Measurements from ENCODE around the gene KMT5C. TPM values are rescaled to one million over a fixed set of nuclear protein-coding genes. Genes with fewer than 3 reads are reported as not detected.

The KMT5C gene
- polyA plus RNA-seq, 3 donors: 0.89 to 26.9 (median 1.5) TPM

GRCh38 chr19:55305983-55306562, 33.6 kb upstream of the KMT5C start:
- no peaks in the 10 kb centered on the region for H3K36me3 Mint-ChIP-seq
- peaks cover 0 to 2% (median 2%) of the 10 kb centered on the region in 3 donors for H3K27me3 Mint-ChIP-seq (ENCODE audit: low read depth in 3 of 3)
- Histone ChIP-seq H3K4me3 (replicated peaks in 1 of 3; ENCODE audit: low read depth in 2 of 3, low read length in 3 of 3) (no peak overlapping the region), H3K79me2 (ENCODE audit: insufficient read depth, low read length) (no peaks in the 10 kb centered on the region), H2AFZ (ENCODE audit: insufficient read depth, low read depth, low read length, poor library complexity, severe bottlenecking) (no peak overlapping the region), H3K4me1 (ENCODE audit: control insufficient read depth in 1 of 2, insufficient read depth in 2 of 2, low read length in 2 of 2) (peaks cover 10 to 12% of the 10 kb centered on the region in 2 donors), H3K9ac (ENCODE audit: insufficient read depth, low read length, poor library complexity, severe bottlenecking) (no peak overlapping the region), H3K9me3 (replicated peaks in 1 of 2; ENCODE audit: control insufficient read depth in 1 of 2, insufficient read depth in 1 of 2, low read length in 2 of 2) (peaks cover 0 to 13% of the 10 kb centered on the region in 2 donors), H3K4me2 (replicated peaks; ENCODE audit: extremely low read depth, low read length, poor library complexity, severe bottlenecking) (no peak overlapping the region), H3K27ac (ENCODE audit: low read depth in 1 of 2, low read length in 2 of 2) (no peak overlapping the region), H3K27me3 (ENCODE audit: control insufficient read depth in 2 of 2, insufficient read depth in 2 of 2, low read length in 2 of 2) (no peaks in the 10 kb centered on the region), H4K20me1 (ENCODE audit: insufficient read depth, low read length) (peaks cover 8% of the 10 kb centered on the region), H3K36me3 (replicated peaks in 1 of 2; ENCODE audit: control insufficient read depth in 1 of 2, insufficient read depth in 2 of 2, low read length in 2 of 2) (no peaks in the 10 kb centered on the region)
- no peak for DNase-seq
- no peak for TF ChIP-seq CTCF (IDR thresholded peaks at IDR 0.05)
- H3K4me3 Mint-ChIP-seq: no peak overlapping the region
- 92% methylated on average over 16 of the region's 17 CpGs for WGBS (ENCODE audit: insufficient coverage)
- H3K4me1 Mint-ChIP-seq: peaks cover 13% of the 10 kb centered on the region
- H3K9me3 Mint-ChIP-seq: peaks cover 0 to 13% (median 6%) of the 10 kb centered on the region in 7 donors
- intact Hi-C loops (cut with micrococcal nuclease): no loop called here
- no peak overlapping the region for H3K27ac Mint-ChIP-seq

GRCh38 chr19:55306712-55307111, 33.0 kb upstream of the KMT5C start:
- Histone ChIP-seq H3K4me2 (replicated peaks; ENCODE audit: extremely low read depth, low read length, poor library complexity, severe bottlenecking) (no peak overlapping the region), H3K9me3 (replicated peaks in 1 of 2; ENCODE audit: control insufficient read depth in 1 of 2, insufficient read depth in 1 of 2, low read length in 2 of 2) (peaks cover 0 to 13% of the 10 kb centered on the region in 2 donors), H3K9ac (ENCODE audit: insufficient read depth, low read length, poor library complexity, severe bottlenecking) (no peak overlapping the region), H3K36me3 (replicated peaks in 1 of 2; ENCODE audit: control insufficient read depth in 1 of 2, insufficient read depth in 2 of 2, low read length in 2 of 2) (no peaks in the 10 kb centered on the region), H3K27me3 (ENCODE audit: control insufficient read depth in 2 of 2, insufficient read depth in 2 of 2, low read length in 2 of 2) (no peaks in the 10 kb centered on the region), H3K4me1 (ENCODE audit: control insufficient read depth in 1 of 2, insufficient read depth in 2 of 2, low read length in 2 of 2) (peaks cover 6% of the 10 kb centered on the region in 2 donors), H3K79me2 (ENCODE audit: insufficient read depth, low read length) (no peaks in the 10 kb centered on the region), H4K20me1 (ENCODE audit: insufficient read depth, low read length) (peaks cover 13% of the 10 kb centered on the region), H2AFZ (ENCODE audit: insufficient read depth, low read depth, low read length, poor library complexity, severe bottlenecking) (no peak overlapping the region), H3K4me3 (replicated peaks in 1 of 3; ENCODE audit: low read depth in 2 of 3, low read length in 3 of 3) (no peak overlapping the region), H3K27ac (ENCODE audit: low read depth in 1 of 2, low read length in 2 of 2) (no peak overlapping the region)
- 100% methylated on average over 2 of the region's 3 CpGs for WGBS (ENCODE audit: insufficient coverage)
- Mint-ChIP-seq H3K4me3 (no peak overlapping the region), H3K27ac (no peak overlapping the region), H3K27me3 (ENCODE audit: low read depth in 3 of 3) (peaks cover 0 to 3% (median 2%) of the 10 kb centered on the region in 3 donors), H3K4me1 (peaks cover 8% of the 10 kb centered on the region), H3K9me3 (peaks cover 0 to 13% (median 6%) of the 10 kb centered on the region in 7 donors), H3K36me3 (peaks cover 0 to 3% of the 10 kb centered on the region in 2 donors)
- no peak for DNase-seq
- intact Hi-C loops (cut with micrococcal nuclease): no loop called here
- no peak for TF ChIP-seq CTCF (IDR thresholded peaks at IDR 0.05)
